ENCODE data around the gene SLC4A4.

Gene SLC4A4

GRCh38 chr4:71524756-71525155, 185.9 kb downstream of the SLC4A4 start:
- TF ChIP-seq CTCF (IDR thresholded peaks at IDR 0.05; ENCODE audit: low read depth, low read length) = no peak
- TF ChIP-seq MYC (IDR thresholded peaks at IDR 0.05; ENCODE audit: low read depth, low read length) = no peak
- TF ChIP-seq MAX (IDR thresholded peaks at IDR 0.05; ENCODE audit: low read depth, low read length) = no peak
- no peak for TF ChIP-seq POLR2A (IDR thresholded peaks at IDR 0.05; ENCODE audit: extremely low read depth, insufficient read length)
- no peak for DNase-seq (ENCODE audit: low read depth)
- no peak overlapping the region for H3K4me3 ChIP-seq (ENCODE audit: low read depth, low read length)

- DNase-seq (ENCODE audit: low read depth) = peak; percentile 4
- TF ChIP-seq MAX (IDR thresholded peaks at IDR 0.05; ENCODE audit: low read depth, low read length) (no peak), POLR2A (IDR thresholded peaks at IDR 0.05; ENCODE audit: extremely low read depth, insufficient read length) (no peak), CTCF (IDR thresholded peaks at IDR 0.05; ENCODE audit: low read depth, low read length) (peak; percentile 23)
- no peak overlapping the region for H3K4me3 ChIP-seq (ENCODE audit: low read depth, low read length)
These were observed 188.0 kb downstream of the SLC4A4 start for GRCh38 chr4:71526637-71527406.

GRCh38 chr4:71532407-71532806, 193.6 kb downstream of the SLC4A4 start:
- no peak overlapping the region for H3K4me3 ChIP-seq (ENCODE audit: low read depth, low read length)
- no peak for DNase-seq (ENCODE audit: low read depth)
- TF ChIP-seq MYC (IDR thresholded peaks at IDR 0.05; ENCODE audit: low read depth, low read length) (no peak), CTCF (IDR thresholded peaks at IDR 0.05; ENCODE audit: low read depth, low read length) (no peak), POLR2A (IDR thresholded peaks at IDR 0.05; ENCODE audit: extremely low read depth, insufficient read length) (no peak), MAX (IDR thresholded peaks at IDR 0.05; ENCODE audit: low read depth, low read length) (no peak)

- no peak for DNase-seq (ENCODE audit: low read depth)
- no peak for TF ChIP-seq CTCF (IDR thresholded peaks at IDR 0.05; ENCODE audit: low read depth, low read length)
- TF ChIP-seq MYC (IDR thresholded peaks at IDR 0.05; ENCODE audit: low read depth, low read length) = no peak
- no peak for TF ChIP-seq MAX (IDR thresholded peaks at IDR 0.05; ENCODE audit: low read depth, low read length)
- no peak for TF ChIP-seq POLR2A (IDR thresholded peaks at IDR 0.05; ENCODE audit: extremely low read depth, insufficient read length)
- H3K4me3 ChIP-seq (ENCODE audit: low read depth, low read length) = no peak overlapping the region
These were observed 194.3 kb downstream of the SLC4A4 start for GRCh38 chr4:71533121-71533520.

GRCh38 chr4:71537551-71538065, 198.8 kb downstream of the SLC4A4 start:
- no peak overlapping the region for H3K4me3 ChIP-seq (ENCODE audit: low read depth, low read length)
- DNase-seq (ENCODE audit: low read depth) = no peak
- no peak for TF ChIP-seq MAX (IDR thresholded peaks at IDR 0.05; ENCODE audit: low read depth, low read length)
- TF ChIP-seq POLR2A (IDR thresholded peaks at IDR 0.05; ENCODE audit: extremely low read depth, insufficient read length) = no peak
- no peak for TF ChIP-seq MYC (IDR thresholded peaks at IDR 0.05; ENCODE audit: low read depth, low read length)
- no peak for TF ChIP-seq CTCF (IDR thresholded peaks at IDR 0.05; ENCODE audit: low read depth, low read length)
